Measurements from ENCODE around the gene ATP8A2.

Gene ATP8A2

DNA sequence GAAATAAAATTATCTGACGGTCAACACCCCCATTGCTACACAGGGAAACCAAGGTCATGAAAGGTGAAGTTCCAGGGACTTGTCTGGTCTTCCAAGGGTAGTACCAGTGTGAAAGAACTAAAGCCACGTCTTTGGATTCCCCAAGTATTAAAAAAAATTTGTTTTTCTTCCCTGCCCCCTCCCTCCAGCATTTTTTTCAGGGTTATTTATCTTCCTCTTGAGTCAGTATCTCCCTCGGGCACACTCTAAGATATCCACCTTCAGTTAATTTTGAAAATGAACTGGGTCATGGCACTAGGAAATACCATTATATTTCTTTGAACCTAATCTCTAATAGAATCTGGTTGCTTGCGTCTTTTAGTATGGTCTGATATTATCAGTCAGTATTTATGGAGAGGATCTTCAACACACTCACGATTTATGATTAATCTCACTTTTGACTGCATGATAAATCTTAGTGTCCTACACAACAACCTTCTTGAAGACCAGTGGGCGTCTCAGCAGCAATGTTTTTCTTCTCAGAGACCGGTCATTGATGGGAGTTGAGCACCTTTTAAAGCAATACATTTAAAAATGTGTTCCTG, 9.1 kb downstream of the ATP8A2 start:
- no peak for DNase-seq (ENCODE audit: low read depth, low spot score)

DNA sequence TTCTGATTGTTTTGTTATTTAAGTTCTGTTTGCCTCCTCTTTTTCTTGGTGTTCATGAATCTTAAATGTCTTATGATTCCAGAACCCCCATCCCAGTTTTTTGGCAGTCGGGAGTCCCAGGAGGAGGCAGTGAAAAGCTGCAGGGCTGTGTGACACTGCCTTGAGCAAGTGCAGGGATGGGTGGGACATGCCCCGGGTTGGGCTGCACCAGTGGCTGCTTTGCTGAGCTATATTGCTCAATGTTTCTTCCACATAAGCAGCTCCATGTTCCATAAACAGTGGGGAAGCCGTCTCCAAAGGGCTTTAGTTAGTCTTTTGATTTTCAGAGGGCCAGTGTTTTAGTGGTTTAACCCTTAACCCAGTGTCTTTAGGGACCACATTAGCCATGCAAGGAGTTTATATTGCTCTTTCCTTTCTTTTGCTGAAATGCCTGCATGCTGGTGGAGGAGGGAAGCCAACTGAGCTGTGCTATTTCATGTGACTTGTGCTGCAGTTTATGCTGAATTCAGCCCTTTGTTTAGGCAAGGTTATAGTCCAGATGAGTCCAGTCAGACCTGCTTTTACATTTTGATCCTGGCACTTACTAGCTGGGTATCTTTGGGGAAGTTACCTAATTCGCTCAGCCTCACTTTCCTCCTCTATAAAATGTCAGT, 13.1 kb downstream of the ATP8A2 start:
- no peak for DNase-seq (ENCODE audit: low read depth, low spot score)

DNA sequence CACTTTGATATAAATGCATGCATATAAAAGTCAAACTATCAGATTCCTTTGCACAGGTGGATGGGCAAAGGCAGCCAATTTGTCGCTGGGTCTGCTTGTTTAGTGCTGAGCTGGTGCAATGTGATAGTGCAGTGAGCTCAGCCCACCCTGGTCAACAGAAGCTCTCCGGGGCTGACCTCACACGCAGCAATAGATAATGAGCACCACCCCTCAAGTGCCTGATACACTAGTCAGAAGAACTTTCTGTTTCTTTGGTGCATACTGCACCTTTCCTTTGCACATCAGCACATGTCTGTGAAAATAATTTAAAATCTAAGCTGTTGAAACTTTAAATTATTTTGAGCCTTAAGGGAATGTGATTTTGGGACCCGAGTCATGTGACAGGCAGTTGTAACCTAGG, 20.2 kb downstream of the ATP8A2 start:
- no peak for DNase-seq (ENCODE audit: low read depth, low spot score)

DNA sequence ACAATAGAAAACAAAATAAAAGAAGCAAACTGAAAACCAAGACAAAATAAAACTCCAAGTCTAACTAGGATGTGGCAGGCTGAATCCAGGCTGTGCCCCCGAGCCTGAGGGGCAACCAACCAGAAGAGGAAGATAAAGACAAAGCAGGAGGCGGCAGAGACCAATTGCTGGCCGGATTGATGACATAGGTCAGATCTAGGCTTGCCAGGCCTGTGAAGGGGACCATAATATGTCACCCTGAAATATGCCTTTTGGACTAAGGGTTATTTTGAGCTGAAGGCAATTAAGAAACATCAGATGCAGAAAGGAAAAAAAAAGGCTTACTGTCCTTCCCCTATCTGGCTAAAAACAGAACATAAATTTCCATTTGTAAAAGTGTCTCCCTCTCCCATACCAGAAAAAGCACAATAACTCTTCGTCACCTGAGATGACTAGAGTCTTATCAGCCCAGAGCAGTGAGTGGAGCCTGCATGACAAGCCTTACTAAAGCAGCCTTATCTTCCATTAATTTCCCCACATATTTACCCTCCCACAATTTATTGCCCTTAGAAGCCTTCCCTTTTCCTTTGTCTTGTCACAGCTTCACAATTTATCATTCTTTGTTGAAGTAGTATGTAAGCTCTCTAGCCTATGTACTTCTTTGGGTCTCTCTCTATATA, 22.8 kb downstream of the ATP8A2 start:
- no peak for DNase-seq (ENCODE audit: low read depth, low spot score)

DNA sequence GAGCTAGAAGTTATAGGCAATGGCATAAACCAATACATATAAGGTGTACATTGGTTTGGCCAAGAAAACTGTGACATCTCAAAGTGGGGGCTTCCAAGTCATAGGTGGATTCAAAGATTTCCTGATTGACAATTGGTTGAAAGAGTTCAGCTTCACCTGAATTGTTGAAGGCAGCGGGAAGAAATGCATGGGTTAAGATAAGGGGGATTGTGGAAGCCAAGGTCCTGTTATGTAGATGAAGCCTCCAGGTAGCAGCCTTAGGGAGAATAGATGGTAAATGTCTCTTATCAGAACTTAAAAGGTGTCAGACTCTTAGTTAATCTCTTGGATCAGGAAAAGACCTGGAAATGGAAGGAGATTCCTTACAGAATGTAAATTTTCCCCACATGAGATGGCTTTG, 26.0 kb downstream of the ATP8A2 start:
- DNase-seq (ENCODE audit: low read depth, low spot score) = no peak

DNA sequence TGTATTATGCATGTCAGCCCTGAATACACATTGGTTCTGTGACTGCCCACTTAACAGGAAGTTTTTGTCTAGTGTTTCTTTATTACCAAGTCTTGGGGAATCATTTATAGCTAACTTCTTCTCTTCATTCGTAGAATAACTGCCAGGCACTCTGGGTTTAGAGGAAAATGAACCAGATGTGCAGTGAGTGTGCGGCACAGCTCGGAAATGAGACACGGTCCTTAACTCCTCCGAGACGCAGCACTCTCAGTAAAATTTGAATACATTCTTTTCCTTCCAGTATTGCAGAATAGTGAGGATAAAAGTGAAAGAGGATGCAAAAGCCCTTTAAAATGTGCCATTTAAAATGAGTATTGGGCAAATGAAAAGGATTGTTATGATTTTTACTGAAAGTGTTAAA, 29.2 kb downstream of the ATP8A2 start:
- no peak for DNase-seq (ENCODE audit: low read depth, low spot score)

DNA sequence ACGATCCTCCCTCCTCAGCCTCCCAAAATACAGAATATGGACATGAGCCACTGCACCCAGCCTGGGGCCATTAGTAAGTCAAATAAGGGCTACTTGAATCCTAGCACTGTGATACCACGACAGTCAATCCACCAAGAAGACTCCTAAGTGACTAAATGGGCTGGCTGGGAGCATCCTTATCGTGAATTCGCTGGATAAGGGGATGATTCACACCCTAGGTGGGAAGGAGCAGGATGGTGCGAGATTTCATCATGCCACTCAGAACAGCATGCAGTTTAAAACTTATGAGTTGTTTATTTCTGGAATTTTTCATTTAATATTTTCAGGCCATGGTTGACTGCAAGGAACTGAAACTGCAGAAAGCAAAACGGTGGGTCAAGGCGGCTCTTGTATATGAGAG, 30.2 kb downstream of the ATP8A2 start:
- no peak for DNase-seq (ENCODE audit: low read depth, low spot score)

DNA sequence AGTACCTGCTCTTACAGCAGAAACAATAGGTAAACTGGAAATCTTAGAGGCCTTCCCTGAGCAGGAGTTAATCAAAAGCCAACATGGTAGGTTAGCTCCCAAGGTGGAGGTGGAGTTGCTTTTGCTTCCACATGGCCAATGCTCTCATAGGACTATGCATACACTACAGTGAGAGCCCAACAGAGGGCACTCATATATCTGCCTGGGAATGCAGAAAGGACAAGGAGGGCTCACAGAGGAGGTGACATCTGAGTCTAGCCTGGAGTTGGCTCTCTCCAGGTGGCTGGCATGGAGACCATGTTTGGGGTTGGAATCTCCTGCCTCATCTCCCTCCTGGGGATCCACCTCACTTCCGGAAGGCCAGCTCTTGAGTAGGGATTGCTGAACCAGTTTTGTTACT, 34.6 kb downstream of the ATP8A2 start:
- DNase-seq (ENCODE audit: low read depth, low spot score) = no peak

DNA sequence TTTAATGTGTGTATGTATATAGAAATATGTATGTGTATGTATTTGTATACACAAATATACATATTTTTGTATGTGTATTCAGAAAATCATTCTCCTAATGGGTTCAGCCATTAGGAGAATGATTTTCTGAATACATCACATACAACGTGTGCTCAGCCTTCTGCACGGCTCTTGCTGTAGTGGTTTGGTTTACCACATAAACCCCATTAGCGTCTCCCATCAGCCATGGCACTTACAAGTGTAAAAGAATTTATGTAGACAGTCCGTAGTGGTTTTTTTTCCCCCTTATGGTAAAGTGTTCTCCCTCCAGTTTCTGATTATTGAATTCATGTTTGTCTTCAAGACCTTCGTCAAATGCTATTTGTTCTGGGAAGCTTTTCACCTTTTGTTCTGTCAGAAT, 38.2 kb downstream of the ATP8A2 start:
- DNase-seq (ENCODE audit: low read depth, low spot score) = no peak

DNA sequence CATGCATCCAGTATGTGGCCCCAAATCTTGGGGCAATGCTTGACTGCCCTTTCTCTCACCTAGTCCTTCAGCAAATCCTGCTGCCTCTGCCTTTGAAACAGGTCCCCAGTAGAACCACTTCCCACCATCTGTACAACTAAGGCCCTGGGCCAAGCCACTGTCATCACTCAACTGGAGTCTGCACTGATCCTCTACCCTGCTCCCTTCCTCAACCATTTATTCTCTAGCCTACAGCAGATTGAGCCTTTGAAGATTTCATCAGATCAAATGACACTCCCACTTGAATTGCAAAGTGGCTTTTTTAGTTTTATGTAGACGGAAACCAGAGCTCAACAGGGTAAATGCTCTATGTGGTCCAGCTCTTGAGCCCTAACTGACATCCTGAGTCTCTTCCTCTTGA, 43.5 kb downstream of the ATP8A2 start:
- no peak for DNase-seq (ENCODE audit: low read depth, low spot score)

DNA sequence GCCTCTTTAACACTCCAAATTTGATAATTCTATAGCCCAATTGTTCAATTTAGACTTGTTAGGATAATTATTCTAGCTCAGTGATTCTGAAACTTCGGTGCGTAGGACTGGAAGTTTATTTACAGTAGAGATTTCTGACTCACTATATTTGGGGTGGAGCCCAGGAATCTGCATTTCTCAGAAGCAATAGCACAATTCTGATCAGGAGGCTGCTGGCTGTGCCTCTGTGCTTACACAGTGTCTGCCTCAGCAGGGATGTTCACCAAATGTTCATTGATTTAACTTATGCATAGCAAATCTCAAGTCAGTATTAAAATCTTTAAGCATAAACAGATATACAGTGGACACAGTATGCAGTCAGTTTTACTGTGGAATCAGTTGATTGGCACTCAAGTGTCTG, 45.8 kb downstream of the ATP8A2 start:
- DNase-seq (ENCODE audit: low read depth, low spot score) = no peak

DNA sequence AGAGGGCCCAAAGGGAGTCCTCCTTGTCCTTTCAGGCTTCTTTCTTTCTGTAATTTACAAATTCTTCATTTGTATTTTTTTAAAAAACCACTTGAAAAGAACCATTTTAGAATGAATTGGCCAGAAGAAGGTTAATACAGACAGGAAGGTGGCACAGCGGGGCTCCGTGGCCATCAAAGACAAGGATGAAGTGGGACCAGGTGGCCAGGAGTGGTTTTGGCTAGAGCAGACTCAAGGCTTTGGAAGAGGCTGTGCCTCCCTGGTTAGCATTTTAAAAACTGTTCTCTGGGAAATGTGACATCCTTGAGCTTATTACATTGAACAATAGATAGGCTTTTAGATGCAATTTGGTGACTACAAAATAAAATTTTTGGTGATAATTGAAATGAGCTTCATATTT, 48.4 kb downstream of the ATP8A2 start:
- DNase-seq (ENCODE audit: low read depth, low spot score) = no peak

DNA sequence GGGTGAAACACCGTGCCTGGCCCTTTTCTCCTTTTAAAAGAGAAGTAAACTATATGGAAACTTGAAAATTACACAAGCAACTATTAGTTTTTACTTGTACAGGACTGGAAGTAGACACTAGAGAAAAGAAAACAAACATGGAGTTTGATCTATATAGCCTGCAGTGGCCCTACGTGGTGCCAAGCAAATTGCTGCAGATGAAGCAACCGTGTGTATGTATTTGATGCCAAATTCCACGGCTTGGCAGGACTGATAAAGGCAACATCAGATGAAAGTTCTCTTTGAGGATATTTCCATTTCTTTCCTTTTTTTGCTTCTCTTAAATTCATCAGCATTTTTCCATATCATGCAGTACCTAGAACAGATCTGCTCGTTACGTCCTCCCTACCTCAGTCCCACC, 49.8 kb downstream of the ATP8A2 start:
- no peak for DNase-seq (ENCODE audit: low read depth, low spot score)

DNA sequence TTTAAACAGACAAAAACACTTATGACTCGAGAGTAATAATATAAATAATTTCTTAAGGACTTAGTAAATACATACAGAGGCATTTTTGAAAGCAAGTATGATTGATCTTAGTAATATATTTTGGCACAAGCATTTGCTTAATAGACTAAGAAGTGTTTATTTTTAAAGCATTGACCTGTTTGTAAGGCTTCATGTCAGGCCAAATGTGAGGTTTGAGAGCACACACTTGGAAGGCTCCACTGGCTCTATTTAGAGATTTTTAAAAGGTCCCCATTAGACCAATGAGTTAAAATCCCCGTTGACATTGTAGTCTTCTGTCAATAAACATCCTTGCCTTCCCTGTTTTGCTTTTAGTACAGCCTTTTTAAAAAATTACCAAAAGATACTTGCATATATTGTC, 50.4 kb downstream of the ATP8A2 start:
- no peak for DNase-seq (ENCODE audit: low read depth, low spot score)

DNA sequence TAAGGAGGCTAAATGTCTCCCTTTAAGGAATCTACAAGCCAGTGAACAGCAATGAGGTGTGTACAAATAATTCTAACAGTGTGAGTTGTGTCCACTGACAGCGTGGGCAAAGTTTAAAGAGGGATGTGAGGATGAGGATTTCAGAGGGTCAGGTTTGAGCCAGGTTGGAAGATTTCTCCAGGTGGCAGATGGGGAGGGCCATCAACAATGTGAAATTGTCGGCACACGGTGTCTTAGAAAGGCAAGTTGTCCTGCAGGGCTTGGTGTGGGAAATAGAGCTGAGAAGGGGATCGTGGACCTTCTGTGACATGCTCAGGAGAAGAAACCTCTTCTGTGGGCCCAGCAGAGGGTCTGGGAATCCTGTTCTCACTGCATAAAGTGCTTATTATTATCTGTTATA, 52.1 kb downstream of the ATP8A2 start:
- no peak for DNase-seq (ENCODE audit: low read depth, low spot score)

DNA sequence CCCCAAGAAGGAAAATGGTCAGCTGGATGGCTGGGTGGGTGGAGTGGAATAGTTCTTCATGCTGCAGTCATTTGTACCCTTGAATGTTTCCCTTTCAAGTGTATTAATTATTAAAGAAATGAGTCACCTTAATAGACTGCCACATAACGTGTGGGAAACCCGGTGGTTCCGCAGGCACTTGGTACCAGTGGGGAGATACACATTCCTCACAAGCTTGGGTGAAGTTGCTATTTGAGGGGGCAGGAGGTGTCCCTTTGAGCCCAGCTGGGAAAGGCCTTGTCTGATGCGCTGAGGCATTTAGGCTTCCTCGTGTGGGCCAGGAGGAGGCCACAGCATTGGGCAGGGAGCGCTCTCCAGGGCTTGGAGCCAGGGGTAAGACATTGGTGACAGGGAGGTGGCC, 57.7 kb downstream of the ATP8A2 start:
- no peak for DNase-seq (ENCODE audit: low read depth, low spot score)

DNA sequence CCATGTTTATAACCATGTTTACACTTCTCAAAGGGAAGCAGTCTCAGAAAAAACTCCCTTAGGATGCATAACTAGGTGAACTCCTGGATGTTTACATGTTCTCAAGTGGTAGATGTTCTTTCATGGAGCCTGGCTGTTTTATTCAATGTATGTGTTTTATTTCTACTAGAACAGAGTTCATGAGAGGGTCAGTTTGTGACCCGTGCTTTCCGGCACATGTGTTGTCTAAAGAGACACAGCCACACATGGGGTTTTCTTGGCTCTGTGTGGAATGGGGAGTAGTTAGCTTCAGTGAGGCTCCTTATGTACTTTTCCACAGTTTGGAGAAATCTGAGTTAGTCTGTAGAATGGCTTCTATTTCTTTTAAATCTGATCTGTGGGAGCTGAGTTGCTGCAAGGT, 60.9 kb downstream of the ATP8A2 start:
- DNase-seq (ENCODE audit: low read depth, low spot score) = no peak

DNA sequence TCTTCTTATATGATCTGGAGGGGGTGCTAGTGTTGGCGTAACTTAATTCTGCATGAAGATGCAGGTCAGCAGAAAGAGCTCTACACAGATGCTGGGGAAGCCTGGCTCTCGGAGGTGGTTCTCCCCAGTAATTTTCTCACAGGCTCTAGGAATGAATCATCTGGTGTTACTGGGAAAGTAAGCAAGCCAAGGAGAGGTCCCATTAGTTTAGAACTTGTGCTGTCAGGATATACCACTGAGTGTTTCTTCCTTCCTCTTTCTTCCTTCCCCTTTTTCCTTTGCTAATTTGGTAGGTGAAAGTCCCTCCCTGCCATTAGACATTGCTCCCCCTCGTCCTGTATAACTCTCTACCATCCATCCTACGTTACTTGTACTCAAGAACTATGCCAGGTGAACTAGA, 68.3 kb downstream of the ATP8A2 start:
- no peak for DNase-seq (ENCODE audit: low read depth, low spot score)

DNA sequence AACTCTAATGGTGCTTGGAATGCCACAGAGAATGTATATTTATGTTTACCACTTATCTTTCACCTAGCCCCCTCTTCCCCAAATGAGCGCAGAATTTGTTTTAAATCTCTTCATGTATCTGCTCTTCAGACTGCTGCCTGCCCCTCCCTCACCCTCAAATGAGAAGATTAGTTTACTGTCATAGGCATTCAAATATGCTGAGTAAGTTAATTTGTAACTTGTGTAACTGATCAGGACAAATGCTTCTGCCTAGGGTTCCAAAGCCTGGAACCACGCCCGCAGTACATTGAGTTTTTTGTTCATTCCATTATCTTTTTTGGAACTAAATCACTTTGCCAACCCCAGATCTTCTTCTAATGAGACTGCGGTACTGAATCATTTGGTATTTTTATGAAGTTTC, 74.5 kb downstream of the ATP8A2 start:
- no peak for DNase-seq (ENCODE audit: low read depth, low spot score)

DNA sequence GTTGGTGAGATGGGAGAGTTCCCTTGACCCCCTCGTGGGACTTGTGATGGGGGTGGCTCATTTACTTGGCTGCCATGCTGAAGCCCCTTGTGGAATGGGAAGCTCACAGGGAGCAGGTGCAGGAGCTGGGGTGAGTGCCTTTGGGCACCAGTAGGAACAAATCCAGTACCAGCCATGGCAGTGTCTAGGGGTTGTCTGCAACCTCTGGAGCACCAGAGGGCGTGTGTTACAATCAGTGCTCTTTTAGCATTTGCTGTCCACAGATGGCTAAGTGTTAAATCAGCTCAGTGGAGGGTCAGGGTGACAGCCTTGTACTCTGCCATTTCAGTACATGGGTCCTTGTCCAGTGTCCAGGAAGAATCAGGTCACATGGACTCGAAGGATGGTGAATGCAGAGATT, 75.6 kb downstream of the ATP8A2 start:
- no peak for DNase-seq (ENCODE audit: low read depth, low spot score)

DNA sequence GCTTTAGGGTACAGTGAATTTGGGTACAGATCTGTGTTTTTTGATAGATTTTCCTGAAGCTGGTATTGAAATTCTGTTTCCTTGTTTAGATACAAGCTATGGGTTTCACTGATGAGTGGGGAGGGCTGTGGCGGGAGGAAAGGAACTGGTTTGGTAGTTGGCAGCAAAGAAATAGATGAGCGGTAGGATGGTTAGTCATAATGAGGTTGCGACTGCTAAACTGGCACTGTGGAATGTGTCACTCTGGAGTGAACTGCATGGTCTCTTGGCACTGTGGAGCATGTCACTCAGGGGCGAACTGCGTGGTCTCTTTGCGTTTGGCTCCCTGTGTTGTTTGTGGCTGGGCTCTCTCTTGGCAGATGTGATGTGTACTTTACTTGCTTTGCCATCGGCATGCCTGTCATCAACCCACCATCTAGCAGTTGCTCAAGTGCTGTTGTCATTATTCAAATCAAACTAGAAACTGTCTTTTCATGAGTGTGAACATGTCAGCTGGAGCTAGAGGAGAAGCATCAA, 82.1 kb downstream of the ATP8A2 start:
- DNase-seq (ENCODE audit: low read depth, low spot score) = no peak

DNA sequence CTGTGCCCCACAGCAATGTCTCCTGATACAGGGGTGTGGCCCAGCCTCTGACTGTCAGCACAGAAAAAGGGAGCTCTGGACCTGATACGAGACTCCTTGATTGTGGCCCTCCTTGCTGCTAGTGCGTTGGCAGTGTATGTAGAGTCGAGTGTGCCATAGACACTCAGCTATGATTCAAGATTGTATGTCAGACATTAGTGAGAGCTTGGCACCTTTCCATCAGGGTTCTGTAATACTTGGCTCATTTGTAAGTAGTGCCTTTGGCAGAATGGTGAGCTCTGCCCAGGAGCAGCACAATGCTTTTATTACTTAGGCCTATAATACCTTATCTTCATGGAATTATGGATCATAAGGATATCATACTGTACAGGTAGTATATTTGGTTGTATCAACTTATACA, 83.4 kb downstream of the ATP8A2 start:
- DNase-seq (ENCODE audit: low read depth, low spot score) = no peak

DNA sequence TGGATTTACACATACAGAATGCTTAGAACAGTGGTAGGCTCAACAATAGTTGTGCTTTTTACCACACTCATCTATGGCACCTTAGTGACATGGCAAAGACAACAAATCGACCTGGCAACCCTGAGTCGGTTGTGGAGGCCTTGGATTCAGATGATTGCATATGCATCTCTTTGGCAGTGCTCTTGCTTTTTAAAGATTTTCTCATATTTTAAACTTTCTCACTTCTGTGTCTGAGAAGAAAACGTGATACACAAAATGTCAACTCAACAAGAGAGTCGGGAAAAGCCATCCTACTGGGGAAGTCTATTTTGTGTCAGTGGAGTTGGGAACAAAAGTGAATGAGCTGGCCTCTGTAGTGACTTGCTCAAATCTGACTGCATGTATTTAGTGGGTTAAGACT, 85.8 kb downstream of the ATP8A2 start:
- DNase-seq (ENCODE audit: low read depth, low spot score) = no peak
